GM18519 (cell line): ENCODE results near the gene ZNF646.
"Not testable (repeated sequence)": the region's sequence is repeated elsewhere in the genome, so short reads cannot be mapped to it uniquely, and the experiment has no call there.

Experiments used
- ATAC-seq: cut with Tn5 transposase; IDR thresholded peaks from one replicate; pipeline ENCODE4 v1.9.1; 2021; ENCODE audit warnings: mild to moderate bottlenecking, moderate library complexity; ENCODE audit not compliant: unreplicated experiment, low FRiP score

The ZNF646 gene

DNA sequence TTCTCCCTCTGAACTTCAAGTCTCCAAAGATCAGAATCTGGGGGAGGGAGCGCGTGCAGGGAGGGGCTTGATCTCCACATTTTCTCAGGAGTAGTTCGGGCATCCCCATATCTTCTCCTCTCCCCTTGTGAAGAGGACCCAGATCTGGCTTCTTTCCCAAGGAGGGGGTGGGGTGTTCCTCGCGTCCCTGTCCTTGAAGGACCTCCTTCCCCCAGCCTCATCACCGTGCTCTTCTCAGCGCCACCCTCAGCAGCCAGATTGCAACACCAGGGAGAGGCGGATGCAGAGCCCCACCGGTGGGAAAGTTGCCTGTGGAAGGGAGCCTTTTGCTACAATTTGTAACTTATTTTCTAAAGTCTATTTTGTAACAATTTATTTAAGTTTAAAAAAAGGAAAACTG is 8.9 kb downstream of the ZNF646 start:
- ATAC-seq: no peak

DNA sequence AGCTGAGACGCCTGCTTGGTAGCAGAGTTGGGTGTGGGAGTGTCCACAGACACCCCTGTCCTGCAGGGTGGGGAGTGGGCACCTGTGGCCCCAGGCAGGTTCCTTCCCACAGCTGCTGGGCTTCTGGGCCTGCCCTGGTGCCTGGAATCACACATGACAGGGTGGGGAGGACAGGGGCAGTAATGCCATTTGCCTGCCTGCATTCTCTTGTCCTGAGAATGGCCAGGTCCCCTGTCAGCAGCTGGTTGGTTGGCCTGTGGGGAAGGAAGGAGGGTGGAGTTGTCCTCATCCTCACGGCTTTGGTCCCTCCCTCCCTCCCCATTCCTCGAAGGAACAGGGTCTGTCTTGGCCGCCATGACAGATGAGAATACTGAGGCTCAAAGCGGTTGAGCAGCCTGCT is 9.3 kb downstream of the ZNF646 start:
- ATAC-seq: no peak

DNA sequence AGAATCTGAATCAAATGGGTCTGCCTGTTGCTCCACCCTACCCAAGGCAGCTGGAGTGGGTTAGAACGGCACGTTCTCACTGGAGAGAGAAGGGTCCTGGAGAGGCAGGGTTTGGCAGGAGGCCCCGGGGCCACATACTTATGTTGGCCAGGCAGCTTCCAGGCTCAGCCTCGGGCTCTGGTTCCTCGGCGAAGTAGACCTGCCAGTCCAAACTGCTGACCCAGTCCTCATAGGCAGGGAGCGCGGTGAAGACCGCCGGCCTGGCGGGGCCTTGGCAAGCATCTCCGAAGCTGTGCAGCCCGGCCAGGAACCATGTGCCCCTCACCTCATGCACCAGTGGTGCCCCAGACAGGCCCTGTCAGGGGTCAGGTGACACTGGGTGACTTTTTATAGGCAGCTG is 9.8 kb downstream of the ZNF646 start:
- no peak for ATAC-seq

DNA sequence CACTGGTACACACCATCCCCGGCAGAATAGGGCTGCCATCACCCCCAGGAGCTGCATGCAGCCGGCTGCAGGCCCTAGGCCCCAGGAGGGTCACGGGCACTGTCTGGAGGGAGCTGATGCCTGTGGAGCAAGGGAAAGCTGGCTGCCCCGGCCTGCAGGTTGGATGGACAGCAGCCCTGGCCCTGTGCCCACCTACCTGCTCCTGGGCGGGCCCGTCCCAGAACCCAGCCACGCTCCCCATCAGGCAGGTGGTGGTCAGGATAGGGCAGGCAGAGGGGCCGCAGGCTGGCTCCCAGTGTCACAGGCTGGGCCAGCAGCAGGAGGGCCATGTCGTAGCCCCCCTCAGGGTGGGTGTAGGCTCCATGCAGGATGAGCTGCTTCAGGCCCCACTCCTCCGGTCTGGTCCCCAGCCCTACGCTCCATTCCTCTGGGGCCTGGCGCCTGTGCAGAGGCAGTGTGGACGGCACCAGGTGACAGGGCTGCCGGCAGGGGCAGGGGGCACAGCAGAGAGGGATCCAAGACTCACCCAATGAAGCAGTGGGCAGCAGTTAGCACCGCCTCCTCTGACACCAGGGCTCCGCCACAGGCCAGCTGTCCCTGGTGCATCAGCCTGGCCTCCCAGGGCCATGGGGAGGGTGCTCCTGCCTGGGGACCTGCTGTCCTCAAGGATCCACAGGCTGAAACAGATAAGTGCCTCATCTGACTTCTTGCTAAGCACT is 10.5 kb downstream of the ZNF646 start:
- ATAC-seq: no peak

DNA sequence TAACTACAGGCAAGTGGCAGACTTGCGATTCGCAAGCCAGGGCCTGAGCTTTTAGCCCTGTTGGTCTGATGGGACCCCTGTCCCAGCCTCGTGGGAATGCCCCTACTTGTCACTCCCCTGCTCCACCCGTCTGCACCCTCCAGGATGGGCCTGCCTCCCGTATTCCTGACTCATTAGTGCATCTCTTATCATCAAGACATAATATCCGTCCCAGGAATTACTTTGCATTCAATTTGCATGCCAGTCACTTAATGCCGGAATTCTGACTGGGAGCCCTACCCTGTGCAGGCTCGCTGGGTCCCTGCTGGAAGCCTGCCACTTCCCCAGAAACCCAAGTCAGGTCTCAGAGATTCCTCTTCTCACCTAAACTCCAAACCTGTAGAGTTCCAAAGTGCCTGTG is 11.2 kb downstream of the ZNF646 start:
- ATAC-seq: no peak

- ATAC-seq: no peak
Measured at GRCh38 chr16:31085873-31086628, 11.8 kb downstream of the ZNF646 start.

- ATAC-seq: no peak
Measured at GRCh38 chr16:31086629-31086906, 12.3 kb downstream of the ZNF646 start.

DNA sequence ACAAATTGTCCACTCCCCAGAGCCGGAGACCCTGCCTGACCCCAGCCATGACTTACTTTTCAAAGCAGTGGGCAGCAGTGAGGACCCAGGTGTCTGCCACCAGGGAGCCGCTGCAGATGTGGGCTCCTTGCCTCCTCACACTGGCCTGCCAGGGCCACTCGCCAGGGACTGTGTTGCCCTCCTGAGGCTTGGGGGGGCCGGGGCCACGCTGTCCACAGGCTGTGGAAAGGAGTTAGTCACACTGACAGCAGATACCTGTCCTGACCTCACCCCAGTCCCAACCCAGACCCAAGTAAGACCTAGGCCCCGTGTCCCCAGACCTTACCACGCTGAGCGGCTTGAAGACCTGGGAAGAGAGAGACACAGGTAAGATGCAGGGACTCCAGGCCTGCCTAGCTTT is 13.3 kb downstream of the ZNF646 start:
- no peak for ATAC-seq

DNA sequence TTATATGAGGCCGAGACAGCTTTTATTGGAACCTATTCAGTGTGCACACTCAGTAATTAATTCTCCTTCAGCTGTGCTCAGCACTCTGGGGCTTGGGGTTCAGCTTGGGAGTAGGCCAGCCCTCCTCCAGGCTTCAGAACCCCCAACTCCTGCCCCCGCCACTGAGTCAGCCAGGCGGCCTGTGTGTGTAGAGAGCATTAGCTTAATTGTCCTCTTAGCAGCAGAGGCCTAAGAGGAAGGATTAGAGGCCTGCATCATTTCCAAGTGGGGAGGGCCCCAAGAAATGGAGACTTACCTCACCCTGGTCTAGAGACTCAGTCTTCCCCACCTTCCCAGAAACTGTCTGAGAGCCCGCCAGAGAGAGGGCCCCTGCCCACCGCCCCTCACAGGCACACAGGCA is 13.7 kb downstream of the ZNF646 start:
- ATAC-seq: no peak

DNA sequence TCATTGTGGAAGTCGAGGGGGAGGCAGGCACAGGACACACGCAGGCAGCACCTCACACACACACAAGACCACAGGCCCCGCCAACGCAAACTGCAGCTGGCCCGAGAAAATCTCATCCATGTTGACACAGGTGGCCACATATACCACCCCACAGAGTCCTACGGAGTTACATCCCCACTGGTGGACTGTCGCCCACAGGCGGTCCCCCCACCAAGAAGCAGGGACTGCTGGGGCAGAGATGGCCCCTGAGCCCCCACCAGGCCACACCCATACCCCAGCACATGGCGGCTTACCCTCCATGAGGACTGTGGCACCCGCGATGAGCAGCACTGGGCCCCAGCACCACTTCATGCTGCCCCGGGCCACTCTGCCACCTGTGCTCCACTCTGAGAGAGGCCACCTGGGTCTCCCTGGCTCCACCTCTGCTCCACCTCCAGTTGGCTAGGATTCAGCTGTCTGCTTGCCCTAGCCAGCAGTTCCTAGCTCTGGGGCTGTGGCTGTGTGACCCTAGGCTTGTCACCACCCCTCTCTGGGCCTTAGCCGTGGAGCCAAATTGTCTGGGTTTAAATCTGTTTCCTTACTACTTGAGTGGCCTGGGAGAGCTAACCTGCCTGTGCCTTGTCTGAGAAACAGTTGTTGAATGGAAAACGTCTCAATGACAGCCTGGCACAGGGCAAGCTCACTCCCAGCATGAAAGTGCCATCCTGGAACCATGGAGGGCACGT is 14.4 kb downstream of the ZNF646 start, which contains the start of gene PRSS53:
Gene PRSS53 (minus strand): TSS at position 485 of the 725 bp plus-strand sequence. CDS start 134 bp downstream, at position 351.
- ATAC-seq: no peak

- no peak for ATAC-seq
Measured at GRCh38 chr16:31089199-31089598, 15.0 kb downstream of the ZNF646 start.

DNA sequence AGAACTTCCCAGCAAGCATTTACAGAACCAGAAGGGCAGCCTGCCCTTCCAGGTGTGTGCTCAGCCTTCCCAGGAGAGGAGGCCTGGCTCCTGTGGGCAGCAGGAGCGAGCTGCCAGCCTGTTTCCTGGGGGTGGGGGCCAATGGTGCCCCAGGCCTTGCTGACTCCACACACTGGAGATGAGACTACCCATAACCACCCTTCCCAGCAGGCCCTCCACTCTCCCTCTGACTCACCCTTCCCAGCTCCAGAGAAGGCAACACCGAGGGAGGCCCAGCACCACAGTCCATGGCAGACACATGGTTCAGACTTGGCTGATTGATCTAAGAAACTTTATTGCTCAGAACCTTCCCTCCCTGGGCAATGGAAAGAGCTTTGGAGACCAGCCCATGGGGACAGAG is 16.3 kb downstream of the ZNF646 start:
- ATAC-seq: no peak

DNA sequence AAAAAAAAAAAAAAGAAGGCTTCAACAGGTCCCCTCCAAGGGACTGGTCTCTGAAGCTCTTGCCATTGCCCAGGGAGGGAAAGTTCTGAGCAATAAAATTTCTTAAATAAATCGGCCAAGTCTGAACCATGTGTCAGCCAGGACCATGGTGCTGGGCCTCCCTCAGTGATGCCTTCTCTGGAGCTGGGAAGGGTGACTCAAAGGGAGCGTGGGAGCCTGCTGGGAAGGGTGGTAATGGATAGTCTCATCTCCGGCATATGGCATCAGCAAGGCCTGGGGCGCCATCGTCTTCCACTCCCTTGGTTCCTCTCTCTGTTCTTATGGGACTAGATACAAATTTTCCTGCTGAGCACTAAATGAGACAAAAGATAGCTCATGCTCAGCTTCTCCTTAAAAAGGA is 18.1 kb downstream of the ZNF646 start:
- ATAC-seq: no peak

DNA sequence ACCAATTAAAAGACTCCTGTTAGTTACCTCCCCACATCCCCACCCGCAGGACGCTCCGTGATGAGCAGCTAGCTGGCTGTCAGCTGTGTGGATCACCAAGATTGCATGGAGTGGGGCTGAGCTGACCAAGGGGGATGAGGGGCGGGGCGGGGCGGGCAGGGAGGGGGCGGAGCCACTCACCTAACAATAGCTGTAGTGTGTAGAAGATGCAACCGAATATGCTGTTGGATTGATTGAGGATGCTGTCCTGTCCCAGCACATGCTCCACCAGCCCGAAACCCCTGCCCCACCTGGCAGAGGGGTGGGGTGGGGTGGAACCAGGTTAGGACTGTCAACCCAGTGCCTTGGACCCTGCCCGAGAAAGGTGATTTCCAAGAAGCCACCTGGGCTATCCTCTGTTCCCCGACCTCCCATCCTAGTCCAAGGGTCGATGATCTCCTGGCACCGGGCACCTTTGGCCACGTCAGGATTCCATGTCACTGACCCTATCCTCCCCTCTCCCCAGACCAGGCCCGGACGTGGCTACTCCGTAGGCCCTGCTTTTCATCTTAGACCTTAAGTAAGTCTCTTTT is 19.0 kb downstream of the ZNF646 start:
- ATAC-seq: no peak

- ATAC-seq: no peak
Measured at GRCh38 chr16:31094088-31094423, 19.8 kb downstream of the ZNF646 start.

DNA sequence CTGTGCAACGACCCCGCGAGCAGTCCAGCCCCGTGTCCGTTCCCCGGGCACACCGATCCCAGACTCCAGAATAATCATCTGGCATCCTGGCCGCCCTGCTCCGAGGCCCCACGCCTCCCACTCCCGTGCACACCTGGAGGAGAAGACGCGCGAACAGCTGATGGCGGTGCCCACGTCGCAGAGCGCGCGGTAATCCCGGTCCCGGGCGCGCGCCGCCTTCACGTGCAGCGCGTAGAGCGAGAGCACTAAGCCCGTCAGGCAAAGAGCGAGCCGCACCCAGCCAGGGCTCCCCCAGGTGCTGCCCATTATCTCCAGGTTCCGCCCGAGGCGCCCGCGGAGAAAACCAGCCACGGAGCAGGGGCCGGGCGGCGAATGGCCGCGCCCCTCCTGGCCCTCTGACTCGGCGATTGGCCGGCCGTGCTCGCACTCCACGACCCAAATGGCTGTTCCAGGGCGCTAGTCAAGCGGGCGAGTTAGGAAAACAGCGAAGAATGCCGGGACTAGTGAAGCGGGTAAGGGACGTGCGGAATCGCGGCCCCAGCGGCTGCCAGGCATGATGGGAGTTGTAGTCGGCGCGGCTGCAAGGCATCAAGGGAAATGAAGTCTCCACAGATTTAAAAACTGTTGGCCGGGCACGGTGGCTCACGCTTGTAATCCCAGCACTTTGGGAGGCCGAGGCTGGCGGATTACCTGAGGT is 20.4 kb downstream of the ZNF646 start, which contains the start of gene VKORC1:
Gene VKORC1 (minus strand): TSS at position 374 of the 697 bp plus-strand sequence. CDS start 68 bp downstream, at position 306.
- peak; percentile 63 for ATAC-seq

GRCh38 chr16:31099860-31100638 is 25.8 kb downstream of the ZNF646 start:
- no peak for ATAC-seq

GRCh38 chr16:31100876-31101641 is 26.8 kb downstream of the ZNF646 start:
- not testable (repeated sequence) for ATAC-seq

DNA sequence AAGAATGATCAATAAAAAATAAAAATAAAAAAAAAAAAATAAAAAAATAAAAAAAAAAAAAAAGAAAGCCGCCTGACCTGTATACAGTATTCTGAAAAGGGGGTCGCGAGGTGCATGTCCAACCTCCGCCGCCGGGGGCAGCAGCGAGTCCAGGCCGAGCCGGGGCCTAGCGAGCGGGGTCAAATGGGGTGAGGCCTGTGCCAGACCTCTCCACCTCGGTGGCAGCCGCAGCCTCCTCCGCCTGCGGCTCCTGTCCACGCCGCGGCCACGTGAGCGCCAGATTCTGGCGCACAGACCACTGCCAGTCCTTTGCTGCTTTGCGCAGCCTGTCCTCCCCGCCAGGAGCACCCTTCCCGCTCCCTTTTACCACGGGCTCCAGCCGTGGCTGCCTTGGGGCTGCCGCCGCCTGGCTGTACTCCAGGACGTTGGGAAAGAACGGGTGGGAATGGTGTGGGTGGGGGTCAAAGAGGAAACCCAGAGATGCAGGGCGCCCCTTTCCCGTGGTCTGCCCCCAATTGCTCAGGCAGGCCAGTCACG is 31.5 kb downstream of the ZNF646 start:
- no peak for ATAC-seq
